ENCODE data around the gene DSCAM. TPM values are rescaled to one million over a fixed set of nuclear protein-coding genes. Genes with fewer than 3 reads are reported as not detected.
"Not testable (repeated sequence)": the region's sequence is repeated elsewhere in the genome, so short reads cannot be mapped to it uniquely, and the experiment has no call there.

Gene DSCAM
- total and polyA plus RNA-seq, 10 of the 15 experiments (the other 5 are each of a cell fraction or from before 2014, with no cell fraction given) = not detected

DNA sequence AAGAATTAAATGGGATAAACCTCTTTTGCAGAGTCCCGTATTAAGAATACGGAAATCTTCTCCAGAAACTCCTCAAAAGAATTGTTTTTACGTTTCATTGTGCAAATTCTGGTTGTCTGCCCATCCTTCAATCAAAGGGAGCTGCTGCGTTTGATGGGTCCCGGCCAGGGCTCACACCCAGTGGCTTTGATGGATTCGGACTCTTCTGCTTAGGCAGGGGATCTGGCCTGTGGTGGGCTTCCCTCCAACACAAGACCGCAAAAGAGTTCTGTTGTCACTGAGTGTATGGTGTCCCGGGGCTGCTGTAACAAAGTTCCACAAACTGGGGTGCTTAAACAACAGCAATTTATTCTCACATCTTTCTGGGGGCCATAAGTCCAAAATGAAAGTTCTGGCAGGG is 577.7 kb downstream of the DSCAM start:
- BruUV-seq (replicated peaks) = no TSS peak
- in situ Hi-C loops (cut with MboI) = no loop called here
- ChIA-PET SMC1A (ENCODE audit: uncharacterized antibody, unreplicated experiment) (no interaction called here), CTCF (no interaction called here), POLR2A (no interaction called here), RAD21 (ENCODE audit: unreplicated experiment) (no interaction called here)
- no peak overlapping the region for H2AFZ ChIP-seq (ENCODE audit: control insufficient read depth, low read depth, low read length)
- no peak overlapping the region for H3K27ac ChIP-seq (ENCODE audit: control insufficient read depth, insufficient read depth)
- H4K20me1 ChIP-seq (ENCODE audit: control insufficient read depth, insufficient read depth) = no peaks in the 10 kb centered on the region
- no peaks in the 10 kb centered on the region; the same call in 2 of the 3 replicates for H3K9me3 ChIP-seq (replicated peaks; ENCODE audit: control insufficient read depth, insufficient read depth, low read length)
- no peaks in the 10 kb centered on the region for H3K4me1 ChIP-seq (ENCODE audit: control insufficient read depth, insufficient read depth, low read length)
- no peaks in the 10 kb centered on the region for H3K79me2 ChIP-seq (ENCODE audit: control insufficient read depth, insufficient read depth, low read length)
- H3K27me3 ChIP-seq (replicated peaks in 1 of 2; ENCODE audit: control insufficient read depth in 2 of 2, insufficient read depth in 2 of 2, low read length in 1 of 2) = no peaks in the 10 kb centered on the region
- no peak overlapping the region for H3K9ac ChIP-seq (ENCODE audit: control insufficient read depth, insufficient read depth, low read length)
- ATAC-seq (no peak), DNase-seq (ENCODE audit: low read depth, low spot score) (no peak), FAIRE-seq (no peak)
- intact Hi-C loops (cut with micrococcal nuclease; ENCODE audit: unreplicated experiment) = no loop called here
- TF ChIP-seq MXI1 (IDR thresholded peaks at IDR 0.05; ENCODE audit: low read depth, low read length) (no peak), NFXL1 (IDR thresholded peaks at IDR 0.05; ENCODE audit: borderline replicate concordance) (no peak), PAX5 (IDR thresholded peaks at IDR 0.05; ENCODE audit: borderline replicate concordance, low read depth, low read length) (no peak), RBBP5 (conservative IDR thresholded peaks at IDR 0.05) (no peak), PML (IDR thresholded peaks at IDR 0.05; ENCODE audit: low read length) (no peak), SIN3A (IDR thresholded peaks at IDR 0.05; ENCODE audit: low read depth, low read length) (no peak)
- TF ChIP-seq, protein P1, sequence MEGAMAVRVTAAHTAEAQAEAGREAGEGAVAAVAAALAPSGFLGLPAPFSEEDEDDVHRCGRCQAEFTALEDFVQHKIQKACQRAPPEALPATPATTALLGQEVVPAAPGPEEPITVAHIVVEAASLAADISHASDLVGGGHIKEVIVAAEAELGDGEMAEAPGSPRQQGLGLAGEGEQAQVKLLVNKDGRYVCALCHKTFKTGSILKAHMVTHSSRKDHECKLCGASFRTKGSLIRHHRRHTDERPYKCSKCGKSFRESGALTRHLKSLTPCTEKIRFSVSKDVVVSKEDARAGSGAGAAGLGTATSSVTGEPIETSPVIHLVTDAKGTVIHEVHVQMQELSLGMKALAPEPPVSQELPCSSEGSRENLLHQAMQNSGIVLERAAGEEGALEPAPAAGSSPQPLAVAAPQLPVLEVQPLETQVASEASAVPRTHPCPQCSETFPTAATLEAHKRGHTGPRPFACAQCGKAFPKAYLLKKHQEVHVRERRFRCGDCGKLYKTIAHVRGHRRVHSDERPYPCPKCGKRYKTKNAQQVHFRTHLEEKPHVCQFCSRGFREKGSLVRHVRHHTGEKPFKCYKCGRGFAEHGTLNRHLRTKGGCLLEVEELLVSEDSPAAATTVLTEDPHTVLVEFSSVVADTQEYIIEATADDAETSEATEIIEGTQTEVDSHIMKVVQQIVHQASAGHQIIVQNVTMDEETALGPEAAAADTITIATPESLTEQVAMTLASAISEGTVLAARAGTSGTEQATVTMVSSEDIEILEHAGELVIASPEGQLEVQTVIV (IDR thresholded peaks at IDR 0.05; ENCODE audit: borderline replicate concordance, partially characterized antibody) = no peak
- TF ChIP-seq, protein P2, sequence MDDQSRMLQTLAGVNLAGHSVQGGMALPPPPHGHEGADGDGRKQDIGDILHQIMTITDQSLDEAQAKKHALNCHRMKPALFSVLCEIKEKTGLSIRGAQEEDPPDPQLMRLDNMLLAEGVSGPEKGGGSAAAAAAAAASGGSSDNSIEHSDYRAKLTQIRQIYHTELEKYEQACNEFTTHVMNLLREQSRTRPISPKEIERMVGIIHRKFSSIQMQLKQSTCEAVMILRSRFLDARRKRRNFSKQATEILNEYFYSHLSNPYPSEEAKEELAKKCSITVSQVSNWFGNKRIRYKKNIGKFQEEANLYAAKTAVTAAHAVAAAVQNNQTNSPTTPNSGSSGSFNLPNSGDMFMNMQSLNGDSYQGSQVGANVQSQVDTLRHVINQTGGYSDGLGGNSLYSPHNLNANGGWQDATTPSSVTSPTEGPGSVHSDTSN (IDR thresholded peaks at IDR 0.05; ENCODE audit: insufficient replicate concordance, low read depth, low read length) = no peak
- TF ChIP-seq, protein P3, sequence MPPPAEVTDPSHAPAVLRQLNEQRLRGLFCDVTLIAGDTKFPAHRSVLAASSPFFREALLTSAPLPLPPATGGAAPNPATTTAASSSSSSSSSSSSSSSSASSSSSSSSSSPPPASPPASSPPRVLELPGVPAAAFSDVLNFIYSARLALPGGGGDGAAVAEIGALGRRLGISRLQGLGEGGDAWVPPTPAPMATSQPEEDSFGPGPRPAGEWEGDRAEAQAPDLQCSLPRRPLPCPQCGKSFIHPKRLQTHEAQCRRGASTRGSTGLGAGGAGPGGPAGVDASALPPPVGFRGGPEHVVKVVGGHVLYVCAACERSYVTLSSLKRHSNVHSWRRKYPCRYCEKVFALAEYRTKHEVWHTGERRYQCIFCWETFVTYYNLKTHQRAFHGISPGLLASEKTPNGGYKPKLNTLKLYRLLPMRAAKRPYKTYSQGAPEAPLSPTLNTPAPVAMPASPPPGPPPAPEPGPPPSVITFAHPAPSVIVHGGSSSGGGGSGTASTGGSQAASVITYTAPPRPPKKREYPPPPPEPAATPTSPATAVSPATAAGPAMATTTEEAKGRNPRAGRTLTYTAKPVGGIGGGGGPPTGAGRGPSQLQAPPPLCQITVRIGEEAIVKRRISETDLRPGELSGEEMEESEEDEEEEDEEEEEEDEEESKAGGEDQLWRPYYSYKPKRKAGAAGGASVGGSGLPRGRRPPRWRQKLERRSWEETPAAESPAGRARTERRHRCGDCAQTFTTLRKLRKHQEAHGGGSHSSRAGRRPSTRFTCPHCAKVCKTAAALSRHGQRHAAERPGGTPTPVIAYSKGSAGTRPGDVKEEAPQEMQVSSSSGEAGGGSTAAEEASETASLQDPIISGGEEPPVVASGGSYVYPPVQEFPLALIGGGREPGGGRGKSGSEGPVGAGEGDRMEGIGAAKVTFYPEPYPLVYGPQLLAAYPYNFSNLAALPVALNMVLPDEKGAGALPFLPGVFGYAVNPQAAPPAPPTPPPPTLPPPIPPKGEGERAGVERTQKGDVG (CRISPR knock-in tag; IDR thresholded peaks at IDR 0.05) = no peak
- WGBS (ENCODE audit: insufficient coverage, insufficient replicate concordance, low lambda C conversion rate, missing lambda C conversion rate) = 13% methylated on average over 8 of the region's 8 CpGs
- H3K4me3 ChIP-seq = no peak overlapping the region
- no peaks in the 10 kb centered on the region for H3K36me3 ChIP-seq (ENCODE audit: control insufficient read depth in 2 of 2, insufficient read depth in 2 of 2, low read length in 1 of 2)
- H3K4me2 ChIP-seq (ENCODE audit: control insufficient read depth, insufficient read depth) = no peak overlapping the region

DNA sequence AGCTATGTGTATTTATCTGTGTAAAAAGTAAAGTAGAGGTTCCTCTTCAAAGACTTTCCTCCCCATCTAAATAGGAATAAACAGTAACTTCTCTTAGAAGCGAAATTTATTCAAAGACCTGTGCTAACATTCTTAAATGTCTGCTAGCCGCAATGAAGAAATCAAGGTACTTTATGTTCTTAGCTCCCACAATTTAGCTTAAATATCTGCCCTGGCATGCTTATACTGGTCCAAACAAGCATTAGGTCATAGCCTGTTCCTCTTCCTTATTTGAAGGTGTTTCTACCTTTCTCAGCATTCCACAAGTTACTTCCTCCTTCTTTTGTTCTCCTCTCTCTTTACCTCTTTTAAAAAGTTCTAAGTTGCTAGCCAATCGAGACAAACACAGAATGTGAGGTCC is 588.5 kb downstream of the DSCAM start:
- H3K9me3 ChIP-seq (replicated peaks; ENCODE audit: control insufficient read depth, insufficient read depth, low read length); H3K9ac ChIP-seq (ENCODE audit: control insufficient read depth, insufficient read depth, low read length); RAD21 ChIA-PET (ENCODE audit: unreplicated experiment); H3K4me3 ChIP-seq; H3K4me1 ChIP-seq (ENCODE audit: control insufficient read depth, insufficient read depth, low read length); H3K4me2 ChIP-seq (ENCODE audit: control insufficient read depth, insufficient read depth); H4K20me1 ChIP-seq (ENCODE audit: control insufficient read depth, insufficient read depth); H3K27me3 ChIP-seq (replicated peaks in 1 of 2; ENCODE audit: control insufficient read depth in 2 of 2, insufficient read depth in 2 of 2, low read length in 1 of 2); H3K36me3 ChIP-seq (ENCODE audit: control insufficient read depth in 2 of 2, insufficient read depth in 2 of 2, low read length in 1 of 2); SMC1A ChIA-PET (ENCODE audit: uncharacterized antibody, unreplicated experiment); ATAC-seq; BruUV-seq (replicated peaks); FAIRE-seq; DNase-seq (ENCODE audit: low read depth, low spot score); intact Hi-C loops (cut with micrococcal nuclease; ENCODE audit: unreplicated experiment); in situ Hi-C loops (cut with MboI); POLR2A ChIA-PET; H3K79me2 ChIP-seq (ENCODE audit: control insufficient read depth, insufficient read depth, low read length); H2AFZ ChIP-seq (ENCODE audit: control insufficient read depth, low read depth, low read length); CTCF ChIA-PET; H3K27ac ChIP-seq (ENCODE audit: control insufficient read depth, insufficient read depth): not testable (repeated sequence)
- WGBS (ENCODE audit: insufficient coverage, insufficient replicate concordance, low lambda C conversion rate, missing lambda C conversion rate) = 3% methylated on average over 3 of the region's 3 CpGs

All from GM12878 (cell line).